Right cardiac atrium (tissue), 5 donors: ENCODE results near the gene EIF4E. TPM values are rescaled to one million over a fixed set of nuclear protein-coding genes. Genes with fewer than 3 reads are reported as not detected.
"Not testable (repeated sequence)": the region's sequence is repeated elsewhere in the genome, so short reads cannot be mapped to it uniquely, and the experiment has no call there.

Experiments used
- ATAC-seq, 2 donors: fragments of 200-7000 bp; cut with Tn5 transposase; one replicate each; pipeline versions ENCODE4 v1.8.0 to v1.9.1; 2020; ENCODE audit warnings: moderate library complexity in 2 of 2, mild to moderate bottlenecking in 1 of 2
- DNase-seq, 3 donors: peaks; one replicate each; pipeline ENCODE4 v3.0.0-alpha.2; 2020
- H3K27ac ChIP-seq: one replicate; pipeline ENCODE4 v1.5.1; 2013; ENCODE audit warnings: mild to moderate bottlenecking, low read length, control low read depth, moderate library complexity
- H3K27me3 ChIP-seq: one replicate; pipeline ENCODE4 v1.6.1; 2013; ENCODE audit not compliant: control insufficient read depth, insufficient read depth
- H3K4me1 ChIP-seq: one replicate; pipeline ENCODE4 v1.6.1; 2013; ENCODE audit warnings: low read length; ENCODE audit not compliant: control insufficient read depth, insufficient read depth
- H3K4me3 ChIP-seq: one replicate; pipeline ENCODE4 v1.5.1; 2013; ENCODE audit warnings: low read length, control low read depth
- H3K9me3 ChIP-seq: one replicate; pipeline ENCODE4 v1.6.1; 2013; ENCODE audit warnings: low read length; ENCODE audit not compliant: control insufficient read depth
- WGBS: extraction: QIAGEN DNeasy Blood & Tissue Kit; methylation state at CpG from one replicate; pipeline ENCODE4 v1.1.7; 2013; 5-methylcytosine and 5-hydroxymethylcytosine counted together
- intact Hi-C, 4 donors: fragments of 100-400 bp; cut with DNase I; formaldehyde crosslinking; loops; one replicate each; pipeline versions ENCODE4 v1.11.0 to v1.14.0; 2022 to 2023
- polyA plus RNA-seq: library from polyadenylated mRNA; stranded (reverse); fragments of 200-250 nt; gene quantifications from one replicate; pipeline ENCODE4 v1.2.3, GENCODE V29; 2013
- total RNA-seq, 4 donors: library from RNA; stranded (reverse); fragmentation: NEBNext Ultra II Directional; extraction: Animal tissue kit (Norgen Biotek cat#: 25700); gene quantifications; one replicate each; pipeline ENCODE4 v1.2.1, GENCODE V29; 2021
- donor health status: healthy with polysubstance abuse.
- donor health status: DM: no; HTN: yes; CAD: no.
- donor health status: DM: no; HTN: no; CAD: no.
- donor health status: DM: no; HTN: yes; CAD: no; lungs with severe emphysema.
- donor health status: DM: yes; HTN: yes; CAD: no.

Gene EIF4E
- total and polyA plus RNA-seq, 5 donors: 26.3 to 73.4 (median 67.0) TPM

DNA sequence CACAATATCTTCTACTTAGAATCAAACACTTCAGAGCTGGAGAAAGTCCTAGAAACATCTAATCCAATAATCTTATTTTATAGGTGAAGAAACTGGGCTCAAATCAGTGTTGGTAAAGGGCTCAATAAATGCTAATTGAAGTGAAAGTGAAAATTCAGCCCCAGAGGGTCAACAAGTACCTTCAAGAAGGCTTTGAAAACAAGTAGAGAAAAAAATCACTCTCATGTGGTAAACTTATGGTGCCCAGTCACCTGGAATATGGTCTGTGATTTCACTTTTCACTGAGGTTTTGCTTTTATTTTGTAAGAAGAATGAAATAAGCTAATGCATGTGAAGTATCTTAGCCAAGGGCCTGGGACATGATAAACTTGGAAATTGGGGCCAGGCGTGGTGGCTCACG lies 29.1 kb upstream of the EIF4E start:
- DNase-seq: no peak
- H3K27ac ChIP-seq: no peak overlapping the region
- H3K4me1 ChIP-seq: no peaks in the 10 kb centered on the region
- 98% methylated on average over 2 of the region's 2 CpGs for WGBS
- H3K27me3 ChIP-seq: no peaks in the 10 kb centered on the region
- intact Hi-C loops: no loop called here
- ATAC-seq: no peak
- no peak overlapping the region for H3K4me3 ChIP-seq
- no peaks in the 10 kb centered on the region for H3K9me3 ChIP-seq

DNA sequence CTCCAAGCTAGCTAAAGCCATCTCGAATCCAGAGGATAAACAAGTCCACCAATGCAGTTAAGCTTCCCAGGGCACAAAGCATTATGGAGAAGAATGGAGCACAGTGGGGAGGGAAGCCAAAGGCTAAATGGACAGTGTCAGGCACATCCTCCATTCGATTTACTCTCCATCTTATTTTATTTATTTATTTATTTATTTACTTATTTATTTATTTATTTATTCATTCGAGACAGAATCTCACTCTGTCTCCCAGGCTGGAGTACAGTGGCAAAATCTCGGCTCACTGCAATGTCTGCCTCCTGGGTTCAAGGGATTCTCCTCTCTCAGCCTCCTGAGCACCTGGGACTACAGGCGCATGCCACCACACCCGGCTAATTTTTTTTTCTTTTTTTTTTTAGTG lies 26.3 kb upstream of the EIF4E start:
- DNase-seq: no peak
- Histone ChIP-seq H3K27me3 (no peaks in the 10 kb centered on the region), H3K9me3 (no peaks in the 10 kb centered on the region), H3K4me1 (no peaks in the 10 kb centered on the region), H3K4me3 (no peak overlapping the region), H3K27ac (no peak overlapping the region)
- intact Hi-C loops: no loop called here
- ATAC-seq: no peak
- WGBS: 87% methylated on average over 6 of the region's 6 CpGs

DNA sequence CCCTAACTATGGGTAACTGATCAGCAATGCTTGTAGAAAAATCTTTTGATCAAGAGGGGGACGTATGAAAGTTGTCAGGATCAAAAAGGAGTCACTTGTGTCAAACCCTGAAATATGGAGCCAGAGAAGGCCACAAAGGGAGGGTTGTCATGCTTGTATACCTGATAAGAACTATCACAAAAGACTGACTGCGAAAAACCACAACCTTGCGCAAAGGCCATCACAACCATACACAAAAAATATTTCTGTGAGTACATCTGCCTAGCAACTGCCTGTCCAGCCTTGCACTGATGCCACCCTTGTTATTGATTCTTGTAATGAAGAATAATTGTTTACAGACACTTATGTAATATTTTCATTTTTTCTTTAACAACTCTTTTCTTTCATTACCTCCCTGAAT lies 22.8 kb upstream of the EIF4E start:
- Histone ChIP-seq H3K4me3 (no peak overlapping the region), H3K4me1 (no peaks in the 10 kb centered on the region), H3K27ac (no peak overlapping the region), H3K9me3 (no peaks in the 10 kb centered on the region), H3K27me3 (no peaks in the 10 kb centered on the region)
- WGBS: 89% methylated on average over 3 of the region's 3 CpGs
- DNase-seq (no peak), ATAC-seq (no peak)
- intact Hi-C loops: no loop called here

DNA sequence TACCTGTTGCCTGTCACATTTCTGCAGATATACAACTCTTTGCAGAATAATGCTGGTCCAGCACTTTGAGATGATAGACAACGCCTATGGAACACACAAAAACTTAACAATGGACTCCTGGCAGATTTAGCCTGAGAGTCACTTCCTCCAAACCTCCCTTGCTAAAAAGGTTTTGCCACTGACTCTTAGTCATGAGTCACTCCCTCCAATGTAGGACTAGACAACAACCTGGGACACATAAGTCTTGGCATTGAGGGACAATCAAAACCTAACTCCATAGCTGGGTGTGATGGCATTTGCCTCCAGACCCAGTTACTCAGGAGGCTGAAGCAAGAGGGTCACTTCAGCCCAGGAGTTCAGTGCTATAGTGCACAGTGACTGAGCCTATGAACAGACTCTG lies 22.0 kb upstream of the EIF4E start:
- DNase-seq: no peak
- Histone ChIP-seq H3K27ac (no peak overlapping the region), H3K4me1 (no peaks in the 10 kb centered on the region), H3K27me3 (no peaks in the 10 kb centered on the region), H3K4me3 (no peak overlapping the region), H3K9me3 (no peaks in the 10 kb centered on the region)
- intact Hi-C loops: no loop called here
- no peak for ATAC-seq
- 75% methylated on average over 1 of the region's 1 CpG for WGBS

DNA sequence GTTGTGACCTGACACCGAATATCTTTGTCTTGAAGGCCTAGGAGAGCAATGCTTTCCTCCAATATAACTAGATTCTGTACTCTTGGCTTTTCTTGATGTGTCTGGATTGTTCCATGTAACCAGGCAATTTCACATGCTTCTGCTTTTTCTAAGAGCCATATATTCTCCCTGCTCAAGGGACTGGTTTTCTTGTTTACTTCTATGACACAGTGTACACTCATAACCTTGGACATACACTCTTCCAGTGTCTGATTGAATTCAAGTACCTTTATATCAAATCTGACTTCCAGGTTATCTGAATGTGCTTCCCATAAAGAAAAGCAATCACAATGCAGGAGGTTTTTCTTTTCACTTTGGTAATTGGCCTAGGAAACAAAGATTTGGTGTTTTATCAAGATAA lies 17.4 kb upstream of the EIF4E start:
- intact Hi-C loops: no loop called here
- Histone ChIP-seq H3K4me1 (no peaks in the 10 kb centered on the region), H3K4me3 (no peak overlapping the region), H3K9me3 (no peaks in the 10 kb centered on the region), H3K27ac (no peak overlapping the region), H3K27me3 (no peaks in the 10 kb centered on the region)
- ATAC-seq: no peak
- DNase-seq: no peak
- 85% methylated on average over 1 of the region's 1 CpG for WGBS

DNA sequence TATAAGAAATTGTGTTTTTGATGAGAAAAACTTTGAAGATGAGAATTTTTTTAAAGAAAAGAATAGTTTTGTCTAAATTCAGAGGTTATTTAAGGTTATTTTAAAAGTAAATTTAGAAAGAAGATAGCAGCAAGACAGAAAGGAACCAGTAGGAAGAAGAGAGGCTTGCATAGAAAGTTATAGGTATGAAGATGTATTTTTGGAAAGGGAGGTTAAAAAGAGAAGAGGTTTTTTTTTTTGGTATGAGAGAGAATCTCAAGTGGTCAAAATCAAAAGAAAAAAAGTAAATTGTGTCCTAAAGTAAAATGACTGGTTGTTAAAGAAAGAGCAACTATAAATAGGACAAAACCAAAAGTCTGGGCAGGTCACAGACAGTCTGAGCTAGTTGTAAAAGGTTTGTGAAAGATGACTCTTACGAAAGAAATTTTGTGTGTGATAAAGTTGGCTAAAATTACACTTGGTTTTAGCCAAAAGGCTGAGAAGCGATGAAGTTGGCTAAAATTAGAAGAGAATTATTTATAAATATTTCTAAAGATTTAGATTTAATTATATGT lies 16.4 kb upstream of the EIF4E start:
- H3K9me3 ChIP-seq: no peaks in the 10 kb centered on the region
- no peaks in the 10 kb centered on the region for H3K27me3 ChIP-seq
- DNase-seq (no peak), ATAC-seq (no peak)
- H3K4me1 ChIP-seq: no peaks in the 10 kb centered on the region
- intact Hi-C loops: no loop called here
- WGBS: 65% methylated on average over 2 of the region's 2 CpGs
- no peak overlapping the region for H3K4me3 ChIP-seq
- H3K27ac ChIP-seq: no peak overlapping the region

DNA sequence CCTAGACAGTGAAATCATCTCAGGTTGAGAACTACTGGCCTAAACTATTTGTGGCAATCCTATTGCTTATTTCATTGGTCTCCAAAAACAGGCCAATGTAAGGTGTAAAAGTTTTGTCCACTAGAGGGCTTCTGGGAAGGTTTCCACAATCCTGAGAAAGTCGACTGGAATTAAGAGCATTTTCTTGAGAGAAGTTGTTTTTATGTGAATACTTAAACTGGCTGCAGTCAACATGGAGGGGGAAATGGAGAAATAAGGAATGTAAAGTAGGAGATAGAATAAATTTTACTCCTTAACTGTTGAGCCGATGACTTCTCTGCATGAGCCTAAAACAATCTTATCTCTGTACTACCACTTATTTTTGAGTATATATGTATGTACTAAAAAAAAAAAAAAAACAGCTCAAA lies 11.0 kb upstream of the EIF4E start:
- H3K27me3 ChIP-seq: no peaks in the 10 kb centered on the region
- DNase-seq (no peak), ATAC-seq (peak in 1 of 2 donors; percentile 55)
- H3K27ac ChIP-seq: no peak overlapping the region
- intact Hi-C loops: loop anchor here in 2 of 4 donors (10.0 kb wide), 2 partner anchors 55 to 115 kb away; partner anchors contain the start of gene METAP1 (in 1 of the 2)
- no peaks in the 10 kb centered on the region for H3K9me3 ChIP-seq
- H3K4me1 ChIP-seq: no peaks in the 10 kb centered on the region
- H3K4me3 ChIP-seq: no peak overlapping the region
- WGBS: 25% methylated on average over 2 of the region's 2 CpGs

DNA sequence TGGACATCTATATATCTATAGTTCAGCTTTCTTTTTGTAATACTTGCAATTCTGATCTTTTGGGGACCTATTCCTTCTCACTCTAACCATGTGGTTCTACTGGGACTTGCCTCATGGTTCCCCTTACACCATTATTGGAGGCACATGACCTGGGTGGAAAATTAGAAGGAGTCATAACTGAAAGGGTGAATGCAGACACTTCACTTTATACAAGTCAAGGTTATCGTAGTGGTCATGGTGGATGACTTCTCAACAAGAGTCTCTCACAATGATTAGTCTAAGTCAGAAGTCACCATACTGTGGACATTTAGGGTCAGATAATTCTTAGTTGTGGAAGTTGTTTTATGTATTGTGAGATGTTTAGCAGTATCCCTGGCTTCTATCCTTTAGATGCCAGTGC lies 10.5 kb upstream of the EIF4E start:
- ATAC-seq (no peak), DNase-seq (no peak)
- WGBS: 88% methylated on average over 1 of the region's 1 CpG
- no peak overlapping the region for H3K27ac ChIP-seq
- no peaks in the 10 kb centered on the region for H3K4me1 ChIP-seq
- intact Hi-C loops: loop anchor here in 2 of 4 donors (10.0 kb wide), 2 partner anchors 55 to 115 kb away; partner anchors contain the start of gene METAP1 (in 1 of the 2)
- H3K4me3 ChIP-seq: no peak overlapping the region
- no peaks in the 10 kb centered on the region for H3K27me3 ChIP-seq
- H3K9me3 ChIP-seq: no peaks in the 10 kb centered on the region

DNA sequence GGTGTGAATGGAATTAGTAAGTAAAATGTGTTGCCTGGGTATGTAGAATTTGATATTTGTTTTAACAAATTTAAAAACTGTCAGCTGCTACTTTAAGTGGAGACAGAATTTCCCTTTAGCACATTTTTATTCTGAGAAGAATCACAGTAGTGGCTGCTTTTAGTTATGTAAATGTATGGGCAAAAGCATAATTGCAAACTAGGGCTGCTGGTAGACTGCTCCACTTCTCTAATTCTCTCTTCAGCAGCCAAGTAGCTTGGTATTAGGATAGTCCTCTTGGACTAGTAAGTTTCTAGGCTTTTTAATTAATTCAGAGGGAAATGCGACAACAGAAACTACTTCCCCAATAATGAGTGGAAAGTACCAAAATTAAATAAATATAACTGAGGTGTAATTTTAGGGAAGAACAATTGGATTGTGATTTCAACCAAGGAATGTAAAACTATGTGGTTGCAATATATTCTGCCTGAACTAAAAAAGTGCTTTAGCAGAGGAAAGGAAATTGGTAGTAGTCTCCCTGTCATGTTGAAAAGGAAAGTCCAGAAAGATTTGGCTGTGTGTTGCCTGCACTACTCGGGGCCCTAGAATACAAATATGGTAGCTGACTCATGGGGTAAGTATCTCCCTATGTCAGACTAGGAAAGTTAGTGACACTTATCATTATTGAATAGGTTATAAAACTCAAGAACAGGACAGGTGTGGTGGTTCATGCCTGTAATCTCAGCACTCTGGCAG lies 9.2 kb upstream of the EIF4E start:
- DNase-seq (no peak), ATAC-seq (no peak)
- no peaks in the 10 kb centered on the region for H3K27me3 ChIP-seq
- no peaks in the 10 kb centered on the region for H3K9me3 ChIP-seq
- intact Hi-C loops: loop anchor here in 2 of 4 donors (10.0 kb wide), 2 partner anchors 57 to 117 kb away; partner anchors contain the start of gene METAP1 (in 1 of the 2)
- no peak overlapping the region for H3K4me3 ChIP-seq
- no peaks in the 10 kb centered on the region for H3K4me1 ChIP-seq
- WGBS: 68% methylated on average over 2 of the region's 2 CpGs
- H3K27ac ChIP-seq: no peak overlapping the region

DNA sequence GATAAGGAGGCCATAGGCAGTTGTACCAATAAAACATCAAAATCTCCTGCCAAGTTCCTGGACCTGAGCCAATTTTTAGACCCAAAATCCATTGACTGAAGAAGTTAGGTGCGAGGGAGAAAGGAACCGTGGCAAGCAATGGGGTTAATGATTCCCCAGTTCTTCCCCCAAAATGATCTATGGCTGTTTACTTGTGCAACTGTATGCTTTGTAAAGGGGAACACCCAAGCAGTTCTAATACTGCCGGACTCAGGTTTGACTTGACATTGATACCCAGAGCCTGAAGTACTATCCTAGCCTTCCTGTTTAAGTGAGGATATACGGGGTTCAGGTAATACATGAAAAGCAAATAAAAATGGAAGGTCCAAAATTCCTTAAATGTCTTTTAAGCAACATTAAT lies 6.7 kb upstream of the EIF4E start:
- Histone ChIP-seq H3K27me3 (no peaks in the 10 kb centered on the region), H3K9me3 (no peaks in the 10 kb centered on the region), H3K4me3 (no peak overlapping the region), H3K27ac (no peak overlapping the region), H3K4me1 (no peaks in the 10 kb centered on the region)
- WGBS: 92% methylated on average over 4 of the region's 4 CpGs
- intact Hi-C loops: loop anchor here in 2 of 4 donors (10.0 kb wide), 2 partner anchors 59 to 119 kb away; partner anchors contain the start of gene METAP1 (in 1 of the 2)
- ATAC-seq (no peak), DNase-seq (no peak)

DNA sequence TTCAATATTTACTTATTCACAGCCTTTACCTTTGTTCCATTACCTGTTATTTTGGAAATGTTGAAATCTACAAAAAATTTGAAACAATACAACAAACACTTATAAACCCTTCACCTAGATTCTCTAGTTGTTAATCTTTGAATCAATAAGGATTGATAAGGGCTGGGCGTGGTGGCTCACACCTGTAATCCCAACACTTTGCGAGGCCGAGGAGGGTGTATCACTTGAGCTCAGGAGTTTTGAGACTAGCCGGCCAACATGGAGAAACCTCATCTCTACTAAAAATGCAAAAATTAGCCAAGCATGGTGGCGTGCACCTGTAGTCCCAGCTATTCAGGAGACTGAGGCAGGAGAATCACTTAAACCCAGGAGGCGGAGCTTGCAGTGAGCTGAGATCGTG lies 5.9 kb upstream of the EIF4E start:
- H3K4me1 ChIP-seq, H3K9me3 ChIP-seq, ATAC-seq, DNase-seq, H3K4me3 ChIP-seq, H3K27me3 ChIP-seq, H3K27ac ChIP-seq: not testable (repeated sequence)
- intact Hi-C loops: loop anchor here in 2 of 4 donors (10.0 kb wide), 2 partner anchors 60 to 120 kb away; partner anchors contain the start of gene METAP1 (in 1 of the 2)
- 96% methylated on average over 7 of the region's 7 CpGs for WGBS
